OCI-LY1 (cell line): ENCODE results near the gene ACTL10.

Experiments
- H2AFZ ChIP-seq: fragments of 200-600 bp; sonication (generic), shearing (Covaris generic); 2 replicates; pipeline ENCODE4 v1.6.0; 2014; ENCODE audit warnings: antibody characterized with exemption, mild to moderate bottlenecking, low read length
- H3F3A ChIP-seq: fragments of 200-600 bp; sonication (generic), shearing (Covaris generic); 2 replicates; pipeline ENCODE4 v1.6.0; 2014; ENCODE audit warnings: mild to moderate bottlenecking, antibody characterized with exemption, low read length, moderate library complexity; ENCODE audit not compliant: insufficient read depth
- H3K27ac ChIP-seq: fragments of 200-600 bp; sonication (generic); 2 replicates; pipeline ENCODE4 v1.5.1; 2014; ENCODE audit warnings: low read length, mixed run types, mild to moderate bottlenecking, low read depth; ENCODE audit not compliant: poor library complexity, severe bottlenecking
- H3K27me3 ChIP-seq: fragments of 200-600 bp; sonication (generic); 2 replicates; pipeline ENCODE4 v1.6.0; 2014; ENCODE audit warnings: antibody characterized with exemption, mild to moderate bottlenecking, low read length, moderate library complexity; ENCODE audit not compliant: insufficient read depth
- H3K36me3 ChIP-seq: fragments of 200-600 bp; sonication (generic); 2 replicates; pipeline ENCODE4 v1.6.1; 2014; ENCODE audit warnings: mild to moderate bottlenecking, antibody characterized with exemption, low read length, moderate library complexity, mixed read lengths; ENCODE audit not compliant: insufficient read depth
- H3K4me1 ChIP-seq: fragments of 200-600 bp; sonication (generic); 2 replicates; pipeline ENCODE4 v1.5.1; 2014; ENCODE audit warnings: mild to moderate bottlenecking, low read length, moderate library complexity; ENCODE audit not compliant: insufficient read depth, severe bottlenecking
- H3K4me2 ChIP-seq: fragments of 200-600 bp; sonication (generic), shearing (Covaris generic); 2 replicates; pipeline ENCODE4 v1.6.1; 2014; ENCODE audit warnings: low read length
- H3K4me3 ChIP-seq: fragments of 200-600 bp; sonication (generic); 2 replicates; pipeline ENCODE4 v1.5.1; 2014; ENCODE audit warnings: low read length, low read depth, mild to moderate bottlenecking, mixed read lengths; ENCODE audit not compliant: poor library complexity, severe bottlenecking
- H3K79me2 ChIP-seq: fragments of 200-600 bp; shearing (Covaris generic); 2 replicates; pipeline ENCODE4 v1.6.1; 2016; ENCODE audit warnings: mixed run types, low read length, mixed read lengths; ENCODE audit not compliant: insufficient read depth
- H3K9ac ChIP-seq: fragments of 200-600 bp; sonication (generic), shearing (Covaris generic); 2 replicates; pipeline ENCODE4 v1.6.1; 2014; ENCODE audit warnings: mild to moderate bottlenecking, low read length, mixed read lengths
- H3K9me2 ChIP-seq: fragments of 200-600 bp; sonication (generic), shearing (Covaris generic); 2 replicates; pipeline ENCODE4 v1.6.1; 2014; ENCODE audit warnings: low read depth, mild to moderate bottlenecking, low read length, mixed read lengths
- H3K9me3 ChIP-seq: fragments of 200-600 bp; shearing (Covaris generic); 2 replicates; pipeline ENCODE4 v1.6.1; 2014; ENCODE audit warnings: low read length, mixed read lengths
- H4K20me1 ChIP-seq: fragments of 200-600 bp; sonication (generic), shearing (Covaris generic); 2 replicates; pipeline ENCODE4 v1.6.0; 2016; ENCODE audit warnings: mild to moderate bottlenecking, low read length; ENCODE audit not compliant: insufficient read depth
- EZH2 ChIP-seq: fragments of 200-600 bp; sonication (generic), shearing (Covaris generic); IDR thresholded peaks from 2 replicates; pipeline ENCODE4 v1.8.0; 2017; ENCODE audit warnings: borderline replicate concordance, mixed run types, mild to moderate bottlenecking, antibody characterized with exemption, low read length, moderate library complexity, mixed read lengths
- TF ChIP-seq, protein P1 (sequence below): fragments of 200-600 bp; sonication (generic), shearing (Covaris generic); IDR thresholded peaks from 2 replicates; pipeline ENCODE4 v1.5.1; 2017; ENCODE audit warnings: mild to moderate bottlenecking, antibody characterized with exemption, low read length, moderate library complexity, mixed read lengths

Gene ACTL10

GRCh38 chr20:33648396-33649004, 18.2 kb upstream of the ACTL10 start:
- H2AFZ ChIP-seq = no peak overlapping the region
- no peaks in the 10 kb centered on the region for H3K9me3 ChIP-seq
- no peak for TF ChIP-seq EZH2
- TF ChIP-seq, protein P1, sequence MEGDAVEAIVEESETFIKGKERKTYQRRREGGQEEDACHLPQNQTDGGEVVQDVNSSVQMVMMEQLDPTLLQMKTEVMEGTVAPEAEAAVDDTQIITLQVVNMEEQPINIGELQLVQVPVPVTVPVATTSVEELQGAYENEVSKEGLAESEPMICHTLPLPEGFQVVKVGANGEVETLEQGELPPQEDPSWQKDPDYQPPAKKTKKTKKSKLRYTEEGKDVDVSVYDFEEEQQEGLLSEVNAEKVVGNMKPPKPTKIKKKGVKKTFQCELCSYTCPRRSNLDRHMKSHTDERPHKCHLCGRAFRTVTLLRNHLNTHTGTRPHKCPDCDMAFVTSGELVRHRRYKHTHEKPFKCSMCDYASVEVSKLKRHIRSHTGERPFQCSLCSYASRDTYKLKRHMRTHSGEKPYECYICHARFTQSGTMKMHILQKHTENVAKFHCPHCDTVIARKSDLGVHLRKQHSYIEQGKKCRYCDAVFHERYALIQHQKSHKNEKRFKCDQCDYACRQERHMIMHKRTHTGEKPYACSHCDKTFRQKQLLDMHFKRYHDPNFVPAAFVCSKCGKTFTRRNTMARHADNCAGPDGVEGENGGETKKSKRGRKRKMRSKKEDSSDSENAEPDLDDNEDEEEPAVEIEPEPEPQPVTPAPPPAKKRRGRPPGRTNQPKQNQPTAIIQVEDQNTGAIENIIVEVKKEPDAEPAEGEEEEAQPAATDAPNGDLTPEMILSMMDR = no peak
- H3K79me2 ChIP-seq = no peaks in the 10 kb centered on the region
- H3K27ac ChIP-seq = no peak overlapping the region
- H3K4me3 ChIP-seq = no peak overlapping the region
- H3K36me3 ChIP-seq = peaks cover 20% of the 10 kb centered on the region
- no peaks in the 10 kb centered on the region for H3F3A ChIP-seq
- H3K4me2 ChIP-seq = no peak overlapping the region
- no peaks in the 10 kb centered on the region for H4K20me1 ChIP-seq
- H3K9me2 ChIP-seq = no peaks in the 10 kb centered on the region
- H3K27me3 ChIP-seq = no peaks in the 10 kb centered on the region
- peaks cover 17% of the 10 kb centered on the region for H3K4me1 ChIP-seq
- H3K9ac ChIP-seq = no peak overlapping the region

GRCh38 chr20:33649201-33649681, 17.5 kb upstream of the ACTL10 start:
- no peak overlapping the region for H3K27ac ChIP-seq
- no peaks in the 10 kb centered on the region for H3K79me2 ChIP-seq
- H3K9me3 ChIP-seq = no peaks in the 10 kb centered on the region
- no peak for TF ChIP-seq EZH2
- TF ChIP-seq, protein P1 = no peak
- no peak overlapping the region for H3K4me2 ChIP-seq
- no peaks in the 10 kb centered on the region for H3K27me3 ChIP-seq
- H3K36me3 ChIP-seq = peaks cover 16% of the 10 kb centered on the region
- no peak overlapping the region for H2AFZ ChIP-seq
- no peaks in the 10 kb centered on the region for H3K9me2 ChIP-seq
- no peak overlapping the region for H3K9ac ChIP-seq
- no peaks in the 10 kb centered on the region for H3F3A ChIP-seq
- H3K4me3 ChIP-seq = no peak overlapping the region
- H3K4me1 ChIP-seq = peaks cover 25% of the 10 kb centered on the region
- no peaks in the 10 kb centered on the region for H4K20me1 ChIP-seq

DNA sequence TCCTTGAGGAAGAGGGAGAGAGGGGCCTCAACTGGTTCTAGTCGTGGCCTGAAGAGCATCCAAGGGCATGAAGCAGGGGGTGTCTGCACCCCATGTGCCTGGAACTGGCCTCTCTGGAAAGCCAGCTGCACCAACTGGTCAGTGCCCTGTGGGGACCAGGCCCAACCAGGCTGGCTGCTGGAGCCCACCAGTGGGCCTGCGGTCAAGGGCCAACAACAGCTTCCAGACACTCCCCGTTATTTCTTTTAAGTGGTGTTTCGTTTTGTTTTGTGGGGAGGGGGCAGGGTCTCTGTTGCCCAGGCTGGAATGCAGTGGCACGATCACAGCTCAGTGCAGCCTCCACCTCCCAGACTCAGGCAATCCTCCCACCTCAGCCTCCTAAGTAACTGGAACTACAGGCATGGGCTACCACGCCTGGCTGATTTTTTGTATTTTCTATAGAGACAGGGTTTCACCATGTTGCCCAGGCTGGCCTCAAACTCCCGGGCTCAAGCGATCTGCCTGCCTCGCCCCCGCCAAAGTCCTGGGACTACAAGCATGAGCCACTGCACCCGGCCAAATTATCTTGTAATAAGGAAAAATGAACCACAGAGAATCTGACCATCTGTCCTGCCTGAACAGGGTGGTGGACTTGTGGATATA, 16.5 kb upstream of the ACTL10 start:
- Histone ChIP-seq H3K36me3 (peaks cover 6% of the 10 kb centered on the region; the same call in 1 of the 2 replicates), H3K27ac (no peak overlapping the region), H2AFZ (no peak overlapping the region), H3K4me1 (peaks cover 30% of the 10 kb centered on the region), H3K79me2 (no peaks in the 10 kb centered on the region), H3K4me2 (no peak overlapping the region), H3K4me3 (no peak overlapping the region), H3K9me2 (no peaks in the 10 kb centered on the region), H3K9me3 (no peaks in the 10 kb centered on the region), H4K20me1 (no peaks in the 10 kb centered on the region), H3K9ac (no peak overlapping the region), H3F3A (no peaks in the 10 kb centered on the region), H3K27me3 (no peaks in the 10 kb centered on the region)
- no peak for TF ChIP-seq EZH2
- TF ChIP-seq, protein P1 = no peak
